IgD-negative memory B cell (primary cell): ENCODE measurements around the gene ADARB2. TPM values are rescaled to one million over a fixed set of nuclear protein-coding genes. Genes with fewer than 3 reads are reported as not detected.
A peak's percentile ranks its signal among the peaks of the same experiment; 100 is the strongest.
"Not testable (repeated sequence)": the region's sequence is repeated elsewhere in the genome, so short reads cannot be mapped to it uniquely, and the experiment has no call there.

Source experiments
- H3K27ac Mint-ChIP-seq, 3 donors: one replicate each; pipeline ENCODE4 v1.8.0; 2020 to 2022; ENCODE audit warnings: mild to moderate bottlenecking in 3 of 3, mixed read lengths in 3 of 3, moderate library complexity in 1 of 3
- H3K27me3 Mint-ChIP-seq: one replicate; pipeline ENCODE4 v1.8.0; 2021; ENCODE audit warnings: mixed read lengths
- H3K36me3 Mint-ChIP-seq: one replicate; pipeline ENCODE4 v1.8.0; 2020; ENCODE audit warnings: mild to moderate bottlenecking, mixed read lengths
- H3K4me1 Mint-ChIP-seq, 3 donors: one replicate each; pipeline ENCODE4 v1.8.0; 2020 to 2022; ENCODE audit warnings: mixed read lengths in 3 of 3, mild to moderate bottlenecking in 1 of 3
- H3K4me3 Mint-ChIP-seq, 4 donors: one replicate each; pipeline ENCODE4 v1.8.0; 2020 to 2022; ENCODE audit warnings: mild to moderate bottlenecking in 4 of 4, mixed read lengths in 4 of 4, moderate library complexity in 3 of 4
- H3K9me3 Mint-ChIP-seq, 3 donors: one replicate each; pipeline ENCODE4 v1.8.0; 2020 to 2021; ENCODE audit warnings: mixed read lengths in 3 of 3, mild to moderate bottlenecking in 1 of 3
- polyA plus RNA-seq: library from polyadenylated mRNA; unstranded; fragments of 300-500 nt; fragmentation: Illumina TruSeq; gene quantifications from one replicate; pipeline ENCODE4 v1.2.3, GENCODE V29; 2021

Gene ADARB2
- polyA plus RNA-seq, 1 donor from 2014 or later = not detected

DNA sequence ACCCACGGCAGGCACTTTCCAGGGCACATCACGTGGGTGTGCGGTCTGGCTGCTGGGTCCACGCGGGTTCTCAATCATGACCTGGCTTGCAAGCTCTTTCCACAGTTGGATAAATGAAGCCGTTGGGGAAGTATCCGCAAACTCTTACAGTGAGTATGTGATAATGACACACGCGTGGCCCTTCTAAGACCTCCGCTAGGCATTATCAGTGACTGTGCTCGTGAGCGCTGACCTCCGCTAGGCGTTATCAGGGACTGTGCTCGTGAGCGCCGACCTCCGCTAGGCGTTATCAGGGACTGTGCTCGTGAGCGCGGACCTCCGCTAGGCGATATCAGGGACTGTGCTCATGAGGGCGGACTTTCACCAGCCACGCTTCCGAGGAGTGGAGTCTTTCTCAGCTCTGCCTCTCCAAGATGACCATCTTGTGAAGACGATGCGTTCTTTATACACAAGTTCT, 574.1 kb downstream of the ADARB2 start:
- Mint-ChIP-seq H3K4me3 (no peak overlapping the region), H3K27ac (no peak overlapping the region), H3K27me3 (peaks cover 6% of the 10 kb centered on the region), H3K36me3 (no peaks in the 10 kb centered on the region), H3K9me3 (peaks cover 0 to 4% (median 0%) of the 10 kb centered on the region in 3 donors), H3K4me1 (peaks cover 0 to 4% (median 0%) of the 10 kb centered on the region in 3 donors)

- peaks cover 0 to 4% (median 0%) of the 10 kb centered on the region in 3 donors for H3K9me3 Mint-ChIP-seq
- H3K4me3 Mint-ChIP-seq = no peak overlapping the region
- H3K27me3 Mint-ChIP-seq = peaks cover 6% of the 10 kb centered on the region
- H3K27ac Mint-ChIP-seq = no peak overlapping the region
- H3K36me3 Mint-ChIP-seq = no peaks in the 10 kb centered on the region
- H3K4me1 Mint-ChIP-seq = peaks cover 0 to 4% (median 0%) of the 10 kb centered on the region in 3 donors
These were observed 574.7 kb downstream of the ADARB2 start for GRCh38 chr10:1162481-1163203.

DNA sequence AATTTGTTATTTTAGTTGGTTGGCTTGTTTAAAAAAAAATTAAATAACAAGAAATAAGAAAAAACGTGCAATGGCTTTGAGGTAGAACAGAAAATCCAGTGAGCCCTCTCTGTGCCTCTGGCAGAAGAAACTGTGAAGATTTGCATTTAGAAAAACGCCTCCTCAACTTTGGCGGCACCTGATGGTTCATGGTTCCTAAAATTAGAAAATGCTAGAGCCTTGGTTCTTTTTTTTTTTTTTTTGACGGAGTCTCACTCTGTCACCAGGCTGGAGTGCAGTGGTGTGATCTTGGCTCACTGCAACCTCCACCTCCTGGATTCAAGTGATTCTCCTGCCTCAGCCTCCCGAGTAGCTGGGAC, 576.0 kb downstream of the ADARB2 start:
- H3K27ac Mint-ChIP-seq, H3K36me3 Mint-ChIP-seq, H3K27me3 Mint-ChIP-seq, H3K9me3 Mint-ChIP-seq, H3K4me3 Mint-ChIP-seq, H3K4me1 Mint-ChIP-seq: not testable (repeated sequence)

DNA sequence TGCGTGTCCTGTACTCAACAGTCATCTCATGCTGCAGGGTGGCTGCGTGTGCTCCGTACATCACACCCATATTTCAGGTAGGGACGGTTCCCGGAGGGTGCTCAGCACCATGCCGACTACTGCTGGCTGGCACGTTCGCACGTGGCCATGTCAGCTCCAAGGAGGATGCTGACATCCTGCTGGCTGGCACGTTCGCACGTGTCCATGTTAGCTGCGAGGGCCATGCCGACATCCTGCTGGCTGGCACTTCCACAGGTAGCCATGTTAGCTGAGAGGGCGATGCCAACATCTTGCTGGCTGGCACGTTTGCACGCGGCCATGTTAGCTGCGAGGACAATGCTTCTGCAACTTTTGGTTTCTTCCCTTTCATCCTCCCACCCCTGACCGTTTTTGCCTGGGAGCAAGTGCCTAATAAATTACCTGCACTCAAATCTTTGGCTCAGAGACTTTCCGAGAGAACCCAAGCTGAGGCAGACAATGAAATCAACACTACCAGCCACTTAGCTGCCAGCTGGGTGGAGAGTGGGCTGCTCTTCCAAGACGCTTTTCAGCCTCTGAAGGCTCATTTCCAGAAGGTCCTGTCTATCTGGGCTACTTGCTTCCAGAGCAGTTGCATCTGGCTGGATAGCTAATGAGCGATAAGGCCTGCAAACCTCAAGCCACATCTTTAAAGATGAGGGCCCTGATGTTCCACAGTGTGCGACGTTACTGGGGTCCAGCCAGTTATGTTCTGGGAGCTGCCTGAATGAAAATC, 576.6 kb downstream of the ADARB2 start:
- Mint-ChIP-seq H3K4me1 (peaks cover 0 to 4% (median 0%) of the 10 kb centered on the region in 3 donors), H3K4me3 (no peak overlapping the region)

DNA sequence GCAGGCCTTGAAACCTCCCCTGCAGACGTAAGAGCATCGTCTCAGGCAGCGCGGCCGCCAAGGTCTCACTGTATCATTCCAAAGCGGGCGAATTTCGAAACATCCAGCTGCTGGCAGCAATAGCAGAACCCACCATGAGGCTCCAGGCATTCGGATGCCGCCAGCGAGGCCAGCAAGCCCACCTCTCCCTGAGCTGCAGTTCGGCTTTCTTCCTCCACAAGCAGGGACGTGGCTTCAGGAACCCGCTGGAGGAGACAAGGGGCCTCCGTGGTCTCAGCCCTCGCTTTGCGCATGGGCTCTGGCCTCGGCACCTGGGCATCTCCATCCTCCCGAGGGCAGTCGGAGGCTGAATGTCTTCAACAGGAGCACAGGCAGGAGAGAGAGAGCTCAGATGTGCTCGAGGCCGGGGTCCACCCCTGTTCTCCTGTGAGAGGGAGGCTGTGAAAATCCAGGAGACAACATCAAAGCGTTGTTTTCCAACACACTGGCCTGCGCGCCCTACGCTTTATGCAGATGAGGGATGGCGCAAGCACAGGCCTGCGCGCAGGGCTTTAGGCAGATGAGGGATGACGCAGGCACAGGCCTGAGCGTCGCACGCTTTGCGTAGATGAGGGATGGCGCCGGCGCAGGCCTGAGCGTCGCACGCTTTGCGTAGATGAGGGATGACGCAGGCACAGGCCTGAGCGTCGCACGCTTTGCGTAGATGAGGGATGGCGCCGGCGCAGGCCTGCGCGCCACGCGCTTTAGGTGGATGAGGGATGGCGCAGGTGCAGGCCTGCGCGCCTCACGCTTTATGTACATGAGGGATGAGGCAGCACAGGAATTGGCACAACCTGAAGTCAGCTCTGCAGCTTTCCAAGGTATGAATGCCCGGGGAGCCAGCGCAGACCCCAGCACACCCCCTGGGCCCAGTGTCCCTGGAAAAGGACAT, 577.9 kb downstream of the ADARB2 start:
- H3K36me3 Mint-ChIP-seq = no peaks in the 10 kb centered on the region
- peaks cover 0 to 4% (median 0%) of the 10 kb centered on the region in 3 donors for H3K4me1 Mint-ChIP-seq
- H3K27ac Mint-ChIP-seq = no peak overlapping the region
- H3K9me3 Mint-ChIP-seq = peaks cover 0 to 1% (median 0%) of the 10 kb centered on the region in 3 donors
- peak overlapping the region in 1 of 4 donors; percentile 27 for H3K4me3 Mint-ChIP-seq
- H3K27me3 Mint-ChIP-seq = peaks cover 6% of the 10 kb centered on the region

More for the DNA sequence above, 576.6 kb downstream of the ADARB2 start:
- H3K9me3 Mint-ChIP-seq = peaks cover 0 to 4% (median 0%) of the 10 kb centered on the region in 3 donors
- no peaks in the 10 kb centered on the region for H3K36me3 Mint-ChIP-seq
- H3K27ac Mint-ChIP-seq = no peak overlapping the region
- peaks cover 5% of the 10 kb centered on the region for H3K27me3 Mint-ChIP-seq

DNA sequence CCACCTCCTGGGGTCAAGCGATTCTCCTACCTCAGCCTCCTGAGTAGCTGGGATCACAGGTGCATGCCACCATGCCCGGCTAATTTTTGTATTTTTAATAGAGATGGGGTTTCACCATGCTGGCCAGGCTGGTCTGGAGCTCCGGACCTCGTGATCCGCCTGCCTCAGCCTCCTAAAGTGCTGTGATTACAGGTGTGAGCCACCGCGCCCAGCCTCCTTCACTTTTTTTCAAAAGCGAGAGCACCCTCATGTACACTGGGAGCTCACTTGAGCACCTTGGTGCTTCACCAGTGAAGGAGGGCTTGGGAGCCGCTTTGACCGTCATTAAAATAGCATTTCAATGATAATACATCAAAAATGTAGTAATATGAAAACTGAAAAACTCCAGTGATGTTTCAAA, 578.8 kb downstream of the ADARB2 start:
- not testable (repeated sequence) for H3K27ac Mint-ChIP-seq, H3K4me1 Mint-ChIP-seq, H3K9me3 Mint-ChIP-seq, H3K36me3 Mint-ChIP-seq, H3K27me3 Mint-ChIP-seq
- H3K4me3 Mint-ChIP-seq = peak overlapping the region in 1 of 4 donors; percentile 27

- Mint-ChIP-seq H3K4me3 (no peak overlapping the region), H3K4me1 (peaks cover 0 to 4% (median 0%) of the 10 kb centered on the region in 3 donors), H3K27ac (peak overlapping the region in 1 of 3 donors; percentile 83), H3K9me3 (no peaks in the 10 kb centered on the region), H3K36me3 (no peaks in the 10 kb centered on the region), H3K27me3 (peaks cover 8% of the 10 kb centered on the region)
These were observed 579.3 kb downstream of the ADARB2 start for GRCh38 chr10:1158066-1158465.

DNA sequence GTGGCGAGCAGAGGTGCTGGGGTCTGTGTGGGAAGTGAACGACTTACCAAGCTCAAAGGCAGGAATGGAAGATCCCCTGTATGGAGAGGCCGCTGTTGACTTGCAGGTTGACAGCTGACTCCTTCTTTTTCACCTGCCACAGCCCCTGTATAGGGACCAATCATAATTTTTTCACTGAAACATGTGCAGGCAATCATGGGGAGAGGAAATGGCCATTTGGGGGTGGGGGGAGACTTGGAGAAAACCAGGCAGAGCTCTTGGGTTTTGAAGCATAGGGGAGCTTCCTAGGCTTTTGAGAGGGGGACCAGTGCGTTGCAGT, 579.8 kb downstream of the ADARB2 start:
- H3K27me3 Mint-ChIP-seq = peaks cover 8% of the 10 kb centered on the region
- H3K9me3 Mint-ChIP-seq = no peaks in the 10 kb centered on the region
- no peaks in the 10 kb centered on the region for H3K36me3 Mint-ChIP-seq
- peak overlapping the region in 1 of 3 donors; percentile 83 for H3K27ac Mint-ChIP-seq
- H3K4me1 Mint-ChIP-seq = peaks cover 0 to 4% (median 0%) of the 10 kb centered on the region in 3 donors
- H3K4me3 Mint-ChIP-seq = no peak overlapping the region

- H3K9me3 Mint-ChIP-seq = no peaks in the 10 kb centered on the region
- H3K4me3 Mint-ChIP-seq = no peak overlapping the region
- peaks cover 0 to 4% (median 0%) of the 10 kb centered on the region in 3 donors for H3K4me1 Mint-ChIP-seq
- no peaks in the 10 kb centered on the region for H3K36me3 Mint-ChIP-seq
- peaks cover 8% of the 10 kb centered on the region for H3K27me3 Mint-ChIP-seq
- no peak overlapping the region for H3K27ac Mint-ChIP-seq
These were observed 580.3 kb downstream of the ADARB2 start for GRCh38 chr10:1156921-1157614.

- Mint-ChIP-seq H3K9me3 (no peaks in the 10 kb centered on the region), H3K27me3 (peaks cover 5% of the 10 kb centered on the region), H3K36me3 (no peaks in the 10 kb centered on the region), H3K27ac (no peak overlapping the region), H3K4me1 (no peaks in the 10 kb centered on the region), H3K4me3 (no peak overlapping the region)
These were observed 580.8 kb downstream of the ADARB2 start for GRCh38 chr10:1156616-1156886.

DNA sequence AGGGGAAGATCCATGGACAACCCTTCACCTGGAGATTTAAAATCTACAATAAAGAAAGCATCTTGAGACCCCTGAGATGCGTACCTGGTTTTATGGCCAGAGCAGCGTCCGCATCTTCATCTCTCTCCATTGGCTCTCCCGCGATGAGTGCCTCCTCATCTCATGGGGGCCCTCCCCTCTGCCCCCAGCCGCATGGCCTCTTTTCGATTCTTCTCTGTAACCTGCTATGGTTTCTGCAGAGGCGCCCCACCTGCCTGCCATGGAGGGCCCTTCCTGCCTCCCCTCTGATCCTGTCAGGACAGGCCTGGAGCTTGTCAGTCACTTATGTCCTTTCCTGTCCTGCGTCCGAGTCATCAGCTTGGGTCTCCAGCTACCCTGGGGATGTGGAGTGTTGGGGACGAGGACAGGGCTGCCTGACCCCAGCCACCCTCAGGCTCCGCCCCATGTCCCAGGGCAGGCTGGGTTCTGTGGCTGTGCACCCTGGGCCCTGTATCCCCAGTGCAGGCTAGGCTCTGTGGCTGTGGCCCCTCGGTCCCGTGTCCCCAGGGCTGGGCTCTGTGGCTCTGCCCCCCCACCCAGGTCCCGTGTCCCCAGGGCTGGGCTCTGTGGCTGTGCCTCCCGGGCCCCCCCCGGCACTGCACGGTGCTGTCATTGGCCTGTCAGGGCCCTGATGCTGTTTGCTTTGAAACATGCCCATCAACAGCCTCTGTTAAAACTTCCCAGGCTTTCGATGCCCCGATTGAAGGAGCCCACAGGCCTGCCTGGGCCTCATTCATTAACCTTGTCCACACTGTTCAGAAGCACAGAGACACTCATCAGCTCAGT, 581.3 kb downstream of the ADARB2 start:
- Mint-ChIP-seq H3K27me3 (peaks cover 4% of the 10 kb centered on the region), H3K4me1 (no peaks in the 10 kb centered on the region), H3K9me3 (no peaks in the 10 kb centered on the region), H3K4me3 (no peak overlapping the region), H3K27ac (no peak overlapping the region), H3K36me3 (no peaks in the 10 kb centered on the region)

DNA sequence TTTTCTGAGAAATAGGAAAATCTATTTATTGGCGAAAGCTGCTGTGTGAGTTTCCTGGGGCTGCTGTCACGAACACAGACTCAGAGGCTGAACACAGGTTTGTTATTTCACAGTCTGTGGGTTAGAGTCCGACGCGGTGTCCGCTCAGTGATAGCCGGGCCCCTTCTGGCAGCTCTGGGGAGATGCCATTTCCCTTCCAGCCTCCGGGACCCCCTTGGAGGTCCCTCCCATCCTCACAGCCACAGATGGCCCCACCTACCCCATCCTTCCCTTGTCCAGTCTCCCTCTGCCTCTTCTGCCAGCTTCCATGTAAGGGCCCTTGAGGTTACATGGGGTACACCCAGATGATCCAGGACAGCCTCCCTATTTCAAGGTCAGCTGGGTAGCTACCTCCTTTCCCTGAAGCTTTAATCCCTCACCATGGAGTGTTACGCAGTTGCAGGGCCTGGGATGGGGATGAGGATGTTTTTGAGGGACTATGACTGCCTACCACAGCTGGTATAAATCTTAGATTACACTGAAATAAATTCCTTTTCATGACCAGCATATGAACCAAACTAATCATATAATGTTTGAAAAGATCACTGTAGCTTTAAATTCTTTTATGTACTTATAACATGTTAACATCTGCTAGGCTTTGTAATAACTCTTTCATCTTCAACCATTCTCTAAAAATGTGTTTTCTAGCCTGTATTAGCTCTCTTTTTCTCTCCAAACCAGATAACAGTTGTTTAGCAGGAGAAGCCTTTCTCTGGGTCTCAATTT, 582.6 kb downstream of the ADARB2 start:
- Mint-ChIP-seq H3K4me1 (no peaks in the 10 kb centered on the region), H3K9me3 (no peaks in the 10 kb centered on the region), H3K27me3 (peaks cover 4% of the 10 kb centered on the region), H3K4me3 (no peak overlapping the region), H3K27ac (no peak overlapping the region), H3K36me3 (no peaks in the 10 kb centered on the region)

GRCh38 chr10:1153805-1154351, 583.4 kb downstream of the ADARB2 start:
- Mint-ChIP-seq H3K36me3 (no peaks in the 10 kb centered on the region), H3K27me3 (peaks cover 4% of the 10 kb centered on the region), H3K9me3 (no peaks in the 10 kb centered on the region), H3K4me3 (no peak overlapping the region), H3K27ac (no peak overlapping the region), H3K4me1 (peaks cover 0 to 1% (median 0%) of the 10 kb centered on the region in 3 donors)
